H9 (cell line): Measurements from ENCODE around the gene CLDND1. TPM values are rescaled to one million over a fixed set of nuclear protein-coding genes. Genes with fewer than 3 reads are reported as not detected.

ENCODE experiments used
- DNase-seq: peaks from one replicate; pipeline ENCODE4 v3.0.0-alpha.2; 2017
- H2AFZ ChIP-seq: one replicate; pipeline ENCODE4 v1.6.1; 2013; ENCODE audit warnings: mild to moderate bottlenecking, low read length, control low read depth, moderate library complexity
- H2AK5ac ChIP-seq: 2 replicates; pipeline ENCODE4 v1.6.1; 2013; ENCODE audit warnings: low read length, control low read depth, mixed read lengths; ENCODE audit not compliant: insufficient read length
- H2BK120ac ChIP-seq: one replicate; pipeline ENCODE4 v1.6.1; 2013; ENCODE audit warnings: low read depth, mild to moderate bottlenecking, low read length, control low read depth, inconsistent platforms; ENCODE audit not compliant: poor library complexity, severe bottlenecking
- H2BK12ac ChIP-seq: 2 replicates; pipeline ENCODE4 v1.6.1; 2013; ENCODE audit warnings: low read length, control low read depth, mixed read lengths, low read depth; ENCODE audit not compliant: insufficient read length
- H2BK15ac ChIP-seq: 2 replicates; pipeline ENCODE4 v1.6.1; 2013; ENCODE audit warnings: low read depth, low read length, control low read depth
- H2BK20ac ChIP-seq: one replicate; pipeline ENCODE4 v1.6.1; 2013; ENCODE audit warnings: low read depth, mild to moderate bottlenecking, low read length, control low read depth, inconsistent platforms; ENCODE audit not compliant: poor library complexity, severe bottlenecking
- H2BK5ac ChIP-seq: 2 replicates; pipeline ENCODE4 v1.6.1; 2013; ENCODE audit warnings: low read length, control low read depth, mixed read lengths; ENCODE audit not compliant: insufficient read length
- H3K14ac ChIP-seq: 2 replicates; pipeline ENCODE4 v1.6.1; 2013; ENCODE audit warnings: low read length, control low read depth; ENCODE audit not compliant: insufficient read depth
- H3K18ac ChIP-seq: 2 replicates; pipeline ENCODE4 v1.6.1; 2013; ENCODE audit warnings: low read depth, mild to moderate bottlenecking, mixed read lengths, low read length, control low read depth; ENCODE audit not compliant: insufficient read length
- H3K23ac ChIP-seq: 2 replicates; pipeline ENCODE4 v1.6.1; 2013; ENCODE audit warnings: low read length, control low read depth, mixed read lengths, low read depth; ENCODE audit not compliant: insufficient read length
- H3K23me2 ChIP-seq: 2 replicates; pipeline ENCODE4 v1.6.1; 2013; ENCODE audit warnings: low read depth, mild to moderate bottlenecking, mixed read lengths, low read length, control low read depth; ENCODE audit not compliant: insufficient read length, poor library complexity, severe bottlenecking
- H3K27ac ChIP-seq: 2 replicates; pipeline ENCODE4 v1.5.1; 2013; ENCODE audit warnings: low read length, control low read depth, mixed read lengths, low read depth; ENCODE audit not compliant: insufficient read length
- H3K27me3 ChIP-seq: 2 replicates; pipeline ENCODE4 v1.6.1; 2013; ENCODE audit warnings: low read length, control low read depth, inconsistent platforms; ENCODE audit not compliant: insufficient read depth
- H3K4ac ChIP-seq: 2 replicates; pipeline ENCODE4 v1.6.1; 2013; ENCODE audit warnings: low read depth, mild to moderate bottlenecking, control low read depth, inconsistent platforms, low read length, moderate library complexity
- H3K4me1 ChIP-seq: 2 replicates; pipeline ENCODE4 v1.6.1; 2013; ENCODE audit warnings: low read length, control low read depth, inconsistent platforms; ENCODE audit not compliant: insufficient read depth
- H3K4me2 ChIP-seq: 2 replicates; pipeline ENCODE4 v1.6.1; 2013; ENCODE audit warnings: low read length, control low read depth, mixed read lengths; ENCODE audit not compliant: insufficient read length, insufficient read depth
- H3K56ac ChIP-seq: 2 replicates; pipeline ENCODE4 v1.6.1; 2013; ENCODE audit warnings: low read depth, mild to moderate bottlenecking, mixed read lengths, low read length, control low read depth; ENCODE audit not compliant: insufficient read length
- H3K79me1 ChIP-seq: 2 replicates; pipeline ENCODE4 v1.6.1; 2013; ENCODE audit warnings: low read depth, mild to moderate bottlenecking, moderate library complexity, low read length, control low read depth, inconsistent platforms; ENCODE audit not compliant: insufficient read depth, poor library complexity, severe bottlenecking
- H3K79me2 ChIP-seq: 2 replicates; pipeline ENCODE4 v1.6.1; 2013; ENCODE audit warnings: low read length, control low read depth, inconsistent platforms; ENCODE audit not compliant: insufficient read depth
- H3K9ac ChIP-seq: 2 replicates; pipeline ENCODE4 v1.6.1; 2013; ENCODE audit warnings: low read length, control low read depth, mixed read lengths; ENCODE audit not compliant: insufficient read length; ENCODE audit errors: extremely low read depth
- H3K9me3 ChIP-seq: one replicate; pipeline ENCODE4 v1.6.1; 2013; ENCODE audit warnings: low read depth, low read length, inconsistent platforms; ENCODE audit not compliant: control insufficient read depth
- H3T11ph ChIP-seq: one replicate; pipeline ENCODE4 v1.6.1; 2013; ENCODE audit warnings: mild to moderate bottlenecking, low read length, control low read depth, inconsistent platforms
- H4K20me1 ChIP-seq: one replicate; pipeline ENCODE4 v1.6.1; 2013; ENCODE audit not compliant: control insufficient read depth, insufficient read length, insufficient read depth
- H4K5ac ChIP-seq: 2 replicates; pipeline ENCODE4 v1.6.1; 2013; ENCODE audit warnings: low read depth, mild to moderate bottlenecking, mixed read lengths, low read length, control low read depth; ENCODE audit not compliant: insufficient read length
- H4K8ac ChIP-seq: replicated peaks from 2 replicates; pipeline ENCODE4 v1.6.1; 2013; ENCODE audit warnings: low read length, control low read depth, mixed read lengths, low read depth; ENCODE audit not compliant: insufficient read length
- H4K91ac ChIP-seq: 2 replicates; pipeline ENCODE4 v1.6.1; 2013; ENCODE audit warnings: low read depth, mild to moderate bottlenecking, moderate library complexity, mixed read lengths, low read length, control low read depth; ENCODE audit not compliant: insufficient read length
- H3K27ac Mint-ChIP-seq, 3 experiments: 2 replicates in 2 of 3; 3 replicates in 1 of 3; pipeline ENCODE4 v1.8.0; 2020 to 2021; ENCODE audit warnings: mixed read lengths in 3 of 3, mild to moderate bottlenecking in 1 of 3, moderate library complexity in 1 of 3
- H3K27me3 Mint-ChIP-seq: 2 replicates; pipeline ENCODE4 v1.8.0; 2021; ENCODE audit warnings: low read depth, mild to moderate bottlenecking, moderate library complexity, mixed read lengths
- H3K36me3 Mint-ChIP-seq, 3 experiments: 2 replicates in 2 of 3; 3 replicates in 1 of 3; pipeline ENCODE4 v1.8.0; 2020 to 2021; ENCODE audit warnings: low read depth in 3 of 3, mixed read lengths in 3 of 3; ENCODE audit not compliant: insufficient read depth in 1 of 3
- H3K4me1 Mint-ChIP-seq, 2 experiments: 2 replicates each; pipeline ENCODE4 v1.8.0; 2020; ENCODE audit warnings: mixed read lengths in 2 of 2
- H3K4me3 Mint-ChIP-seq, 2 experiments: 2 replicates in 1 of 2; 3 replicates in 1 of 2; pipeline ENCODE4 v1.8.0; 2020 to 2021; ENCODE audit warnings: mild to moderate bottlenecking in 2 of 2, mixed read lengths in 2 of 2, moderate library complexity in 1 of 2
- H3K9me3 Mint-ChIP-seq, 2 experiments: 2 replicates in 1 of 2; 3 replicates in 1 of 2; pipeline ENCODE4 v1.8.0; 2020; ENCODE audit warnings: mild to moderate bottlenecking in 2 of 2, mixed read lengths in 2 of 2, moderate library complexity in 1 of 2
- WGBS: extraction: QIAGEN DNeasy Blood & Tissue Kit; methylation state at CpG from one replicate; pipeline ENCODE4 v1.1.7; 2013; ENCODE audit warnings: missing lambda C conversion rate, low lambda C conversion rate, mixed read lengths; ENCODE audit not compliant: insufficient read length; ENCODE audit errors: extremely low coverage; 5-methylcytosine and 5-hydroxymethylcytosine counted together
- total RNA-seq: library from RNA; stranded (reverse); gene quantifications from 2 replicates; pipeline ENCODE4 v1.2.1, GENCODE V29; 2021
- TF ChIP-seq, protein P1 (sequence below): fragments of 200-600 bp; sonication (generic); conservative IDR thresholded peaks from 3 replicates; pipeline ENCODE4 v1.8.0; 2021; ENCODE audit warnings: antibody characterized with exemption, mild to moderate bottlenecking

The CLDND1 gene
- total RNA-seq, 1 experiment from 2014 or later = 83.0 TPM

GRCh38 chr3:98482717-98483482, 39.8 kb downstream of the CLDND1 start:
- Histone ChIP-seq H3K23me2 (no peaks in the 10 kb centered on the region), H3K79me2 (no peaks in the 10 kb centered on the region), H2BK15ac (no peak overlapping the region), H3K18ac (no peak overlapping the region), H4K8ac (no peak overlapping the region), H3K9ac (no peak overlapping the region), H4K5ac (no peak overlapping the region), H2AK5ac (no peak overlapping the region), H3K4me1 (no peaks in the 10 kb centered on the region), H3K4ac (no peak overlapping the region), H4K91ac (no peak overlapping the region), H3K23ac (no peak overlapping the region), H3K27ac (no peak overlapping the region), H3K14ac (no peak overlapping the region; the same call in 1 of the 2 replicates), H2BK20ac (no peak overlapping the region), H3T11ph (no peak overlapping the region), H3K9me3 (no peaks in the 10 kb centered on the region), H2BK12ac (no peak overlapping the region), H2BK5ac (no peak overlapping the region), H3K4me2 (no peak overlapping the region), H3K56ac (no peak overlapping the region), H2BK120ac (no peak overlapping the region), H4K20me1 (no peaks in the 10 kb centered on the region), H2AFZ (no peak overlapping the region), H3K27me3 (no peaks in the 10 kb centered on the region), H3K79me1 (no peaks in the 10 kb centered on the region)
- Mint-ChIP-seq H3K36me3 (no peaks in the 10 kb centered on the region; a peak in 2 of 7 replicates), H3K27me3 (no peaks in the 10 kb centered on the region), H3K4me3 (no peak overlapping the region), H3K9me3 (peaks cover 21 to 22% of the 10 kb centered on the region in 2 experiments), H3K27ac (peak overlapping the region in 1 of 3 experiments; percentile 22; a peak in 1 of 7 replicates), H3K4me1 (peaks cover 0 to 2% of the 10 kb centered on the region in 2 experiments; a peak in 1 of 4 replicates)
- TF ChIP-seq, protein P1, sequence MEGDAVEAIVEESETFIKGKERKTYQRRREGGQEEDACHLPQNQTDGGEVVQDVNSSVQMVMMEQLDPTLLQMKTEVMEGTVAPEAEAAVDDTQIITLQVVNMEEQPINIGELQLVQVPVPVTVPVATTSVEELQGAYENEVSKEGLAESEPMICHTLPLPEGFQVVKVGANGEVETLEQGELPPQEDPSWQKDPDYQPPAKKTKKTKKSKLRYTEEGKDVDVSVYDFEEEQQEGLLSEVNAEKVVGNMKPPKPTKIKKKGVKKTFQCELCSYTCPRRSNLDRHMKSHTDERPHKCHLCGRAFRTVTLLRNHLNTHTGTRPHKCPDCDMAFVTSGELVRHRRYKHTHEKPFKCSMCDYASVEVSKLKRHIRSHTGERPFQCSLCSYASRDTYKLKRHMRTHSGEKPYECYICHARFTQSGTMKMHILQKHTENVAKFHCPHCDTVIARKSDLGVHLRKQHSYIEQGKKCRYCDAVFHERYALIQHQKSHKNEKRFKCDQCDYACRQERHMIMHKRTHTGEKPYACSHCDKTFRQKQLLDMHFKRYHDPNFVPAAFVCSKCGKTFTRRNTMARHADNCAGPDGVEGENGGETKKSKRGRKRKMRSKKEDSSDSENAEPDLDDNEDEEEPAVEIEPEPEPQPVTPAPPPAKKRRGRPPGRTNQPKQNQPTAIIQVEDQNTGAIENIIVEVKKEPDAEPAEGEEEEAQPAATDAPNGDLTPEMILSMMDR = no peak
- WGBS = no CpG with 5 or more reads among the region's 3 CpGs
- DNase-seq = no peak

Other genes with a start within 250 kb of the CLDND1 start
- gene OR5H2, start 240.4 kb downstream of the CLDND1 start, total RNA-seq = not detected in 2 replicates
- gene OR5K4, start 169.0 kb downstream of the CLDND1 start, total RNA-seq = not detected in 2 replicates
- not detected in 2 replicates for gene OR5K3, start 132.2 kb downstream of the CLDND1 start, total RNA-seq
- gene OR5K1, start 59.7 kb downstream of the CLDND1 start, total RNA-seq = not detected in 2 replicates
- not detected in 2 replicates for gene OR5K2, start 25.2 kb downstream of the CLDND1 start, total RNA-seq
- not detected in 2 replicates for gene GPR15, start 9.1 kb upstream of the CLDND1 start, total RNA-seq
- gene CPOX, start 70.7 kb upstream of the CLDND1 start, total RNA-seq = 22.7 and 24.7 TPM in 2 replicates
- 4.7 and 6.4 TPM in 2 replicates for gene ST3GAL6, start 240.4 kb upstream of the CLDND1 start, total RNA-seq